Testis (tissue), 2 donors: ENCODE results near the gene RCL1.

Experiments
- POLR2A ChIP-seq: fragments of 450-650 bp; IDR thresholded peaks from one replicate; pipeline ENCODE4 v1.6.1; 2017; ENCODE audit warnings: antibody characterized with exemption, mild to moderate bottlenecking, moderate library complexity
- TF ChIP-seq, protein P1 (sequence below), 3 experiments: fragments of 450-650 bp in 2 of 3; fragments of 200-600 bp in 1 of 3; sonication (generic) in 1 of 3; IDR thresholded peaks; one replicate each; pipeline ENCODE4 v1.5.1; 2016 to 2019; ENCODE audit warnings: antibody characterized with exemption in 3 of 3, mild to moderate bottlenecking in 2 of 3, moderate library complexity in 1 of 3

DNA sequence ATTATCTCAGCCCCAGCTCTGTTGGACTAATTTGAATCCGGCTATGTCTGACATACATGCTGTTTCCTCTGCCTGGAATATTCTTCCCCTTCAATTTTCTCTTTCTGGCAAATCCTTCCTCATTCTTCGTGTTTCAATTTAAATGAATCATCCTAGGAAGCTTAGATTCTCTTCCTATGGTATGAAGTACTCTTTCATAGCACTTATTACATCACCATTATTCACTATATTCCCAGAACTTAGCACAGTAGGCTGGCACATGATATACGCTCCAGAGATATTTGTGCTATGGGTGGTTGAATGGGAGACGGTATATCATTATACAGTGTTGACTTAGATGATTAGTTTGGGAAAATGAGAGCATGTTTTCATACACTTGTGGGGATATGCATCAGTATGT is 101.3 kb downstream of the RCL1 start:
- TF ChIP-seq, protein P1, sequence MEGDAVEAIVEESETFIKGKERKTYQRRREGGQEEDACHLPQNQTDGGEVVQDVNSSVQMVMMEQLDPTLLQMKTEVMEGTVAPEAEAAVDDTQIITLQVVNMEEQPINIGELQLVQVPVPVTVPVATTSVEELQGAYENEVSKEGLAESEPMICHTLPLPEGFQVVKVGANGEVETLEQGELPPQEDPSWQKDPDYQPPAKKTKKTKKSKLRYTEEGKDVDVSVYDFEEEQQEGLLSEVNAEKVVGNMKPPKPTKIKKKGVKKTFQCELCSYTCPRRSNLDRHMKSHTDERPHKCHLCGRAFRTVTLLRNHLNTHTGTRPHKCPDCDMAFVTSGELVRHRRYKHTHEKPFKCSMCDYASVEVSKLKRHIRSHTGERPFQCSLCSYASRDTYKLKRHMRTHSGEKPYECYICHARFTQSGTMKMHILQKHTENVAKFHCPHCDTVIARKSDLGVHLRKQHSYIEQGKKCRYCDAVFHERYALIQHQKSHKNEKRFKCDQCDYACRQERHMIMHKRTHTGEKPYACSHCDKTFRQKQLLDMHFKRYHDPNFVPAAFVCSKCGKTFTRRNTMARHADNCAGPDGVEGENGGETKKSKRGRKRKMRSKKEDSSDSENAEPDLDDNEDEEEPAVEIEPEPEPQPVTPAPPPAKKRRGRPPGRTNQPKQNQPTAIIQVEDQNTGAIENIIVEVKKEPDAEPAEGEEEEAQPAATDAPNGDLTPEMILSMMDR (IDR thresholded peaks at IDR 0.05), result no peak
- no peak for TF ChIP-seq POLR2A
